Body of pancreas (tissue), 4 donors: ENCODE data around the gene RIC8A. TPM values are rescaled to one million over a fixed set of nuclear protein-coding genes. Genes with fewer than 3 reads are reported as not detected.

ENCODE experiments used
- ATAC-seq: fragments of 150-250 bp; one replicate; pipeline ENCODE4 v1.9.1; 2016
- DNase-seq, 4 donors: peaks; one replicate each; pipeline ENCODE4 v3.0.0-alpha.2; 2019
- H3K27ac ChIP-seq, 4 donors: fragments of 200-600 bp; sonication (generic); 1 replicate in 3 of 4; 2 replicates in 1 of 4; pipeline versions ENCODE4 v1.5.1 to v1.6.1; 2016 to 2019; ENCODE audit warnings: mild to moderate bottlenecking in 1 of 4, mixed read lengths in 1 of 4, moderate library complexity in 1 of 4
- H3K27me3 ChIP-seq, 2 donors: fragments of 200-600 bp; sonication (generic); one replicate each; pipeline ENCODE4 v1.6.0; 2016; ENCODE audit warnings: mild to moderate bottlenecking in 1 of 2
- H3K36me3 ChIP-seq, 2 donors: fragments of 200-600 bp; sonication (generic); replicated peaks in 1 of 2; 2 replicates each; pipeline ENCODE4 v1.5.1; 2016; ENCODE audit warnings: low read depth in 2 of 2; ENCODE audit not compliant: insufficient read depth in 1 of 2
- H3K4me1 ChIP-seq: fragments of 200-600 bp; sonication (generic); one replicate; pipeline ENCODE4 v1.6.0; 2016
- H3K4me3 ChIP-seq, 2 donors: fragments of 200-600 bp; sonication (generic); 1 replicate in 1 of 2; 2 replicates in 1 of 2; pipeline ENCODE4 v1.5.1; 2016 to 2019
- H3K9me3 ChIP-seq, 3 donors: fragments of 200-600 bp; sonication (generic); 1 replicate in 2 of 3; 2 replicates in 1 of 3; pipeline ENCODE4 v1.5.1; 2016
- POLR2A ChIP-seq, 3 donors: fragments of 450-650 bp; IDR thresholded peaks; one replicate each; pipeline ENCODE4 v1.6.1; 2016; ENCODE audit warnings: antibody characterized with exemption in 3 of 3, mild to moderate bottlenecking in 2 of 3
- WGBS, 2 donors: methylation state at CpG; one replicate each; pipeline ENCODE4 v1.1.5; 2017; 5-methylcytosine and 5-hydroxymethylcytosine counted together
- intact Hi-C: fragments of 100-400 bp; cut with DNase I; formaldehyde crosslinking; loops from one replicate; pipeline ENCODE4 v1.15.1; 2023
- total RNA-seq, 2 donors: library from RNA; depleted of rRNA; stranded (reverse); fragments of >200 nt; gene quantifications; one replicate each; pipeline ENCODE4 v1.1.0, GENCODE V29; 2016
- TF ChIP-seq, protein P1 (sequence below), 7 experiments: fragments of 450-650 bp in 4 of 7; fragments of 200-600 bp in 3 of 7; sonication (generic) in 3 of 7; IDR thresholded peaks; one replicate each; pipeline ENCODE4 v1.5.1; 2016 to 2019; ENCODE audit warnings: antibody characterized with exemption in 7 of 7

The RIC8A gene
- total RNA-seq, 2 donors from 2014 or later = 59.3 to 88.5 TPM

DNA sequence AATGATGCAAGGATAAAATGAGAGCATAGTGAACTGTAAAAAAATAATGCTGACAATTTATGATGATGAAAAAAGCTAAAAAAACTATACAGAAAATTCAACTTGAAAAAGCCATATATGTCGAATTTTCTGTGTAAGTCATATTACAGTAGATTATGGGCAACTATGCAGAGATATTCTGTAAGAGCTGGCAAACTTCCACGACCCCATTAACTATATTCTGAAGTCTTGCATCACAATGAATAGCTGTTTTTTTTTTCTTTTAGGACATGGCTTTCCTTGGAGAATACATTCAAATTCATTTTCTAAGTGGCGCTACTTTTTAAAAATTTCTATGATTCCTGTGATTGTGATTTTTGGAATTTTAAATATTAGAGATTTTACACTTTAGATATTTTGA is 47.7 kb downstream of the RIC8A start:
- DNase-seq (no peak), ATAC-seq (no peak)
- intact Hi-C loops = no loop called here
- no peaks in the 10 kb centered on the region for H3K27me3 ChIP-seq
- 46 to 51% methylated on average over 3 of the region's 3 CpGs for WGBS, 2 donors
- no peaks in the 10 kb centered on the region for H3K9me3 ChIP-seq
- H3K36me3 ChIP-seq = peaks cover 0 to 12% of the 10 kb centered on the region in 2 donors
- no peaks in the 10 kb centered on the region for H3K4me1 ChIP-seq
- H3K4me3 ChIP-seq = no peak overlapping the region
- H3K27ac ChIP-seq = no peak overlapping the region
- TF ChIP-seq, protein P1, sequence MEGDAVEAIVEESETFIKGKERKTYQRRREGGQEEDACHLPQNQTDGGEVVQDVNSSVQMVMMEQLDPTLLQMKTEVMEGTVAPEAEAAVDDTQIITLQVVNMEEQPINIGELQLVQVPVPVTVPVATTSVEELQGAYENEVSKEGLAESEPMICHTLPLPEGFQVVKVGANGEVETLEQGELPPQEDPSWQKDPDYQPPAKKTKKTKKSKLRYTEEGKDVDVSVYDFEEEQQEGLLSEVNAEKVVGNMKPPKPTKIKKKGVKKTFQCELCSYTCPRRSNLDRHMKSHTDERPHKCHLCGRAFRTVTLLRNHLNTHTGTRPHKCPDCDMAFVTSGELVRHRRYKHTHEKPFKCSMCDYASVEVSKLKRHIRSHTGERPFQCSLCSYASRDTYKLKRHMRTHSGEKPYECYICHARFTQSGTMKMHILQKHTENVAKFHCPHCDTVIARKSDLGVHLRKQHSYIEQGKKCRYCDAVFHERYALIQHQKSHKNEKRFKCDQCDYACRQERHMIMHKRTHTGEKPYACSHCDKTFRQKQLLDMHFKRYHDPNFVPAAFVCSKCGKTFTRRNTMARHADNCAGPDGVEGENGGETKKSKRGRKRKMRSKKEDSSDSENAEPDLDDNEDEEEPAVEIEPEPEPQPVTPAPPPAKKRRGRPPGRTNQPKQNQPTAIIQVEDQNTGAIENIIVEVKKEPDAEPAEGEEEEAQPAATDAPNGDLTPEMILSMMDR (IDR thresholded peaks at IDR 0.05) = no peak
- TF ChIP-seq POLR2A (IDR thresholded peaks at IDR 0.05) = no peak

GRCh38 chr11:255816-256215 is 48.3 kb downstream of the RIC8A start:
- no peaks in the 10 kb centered on the region for H3K4me1 ChIP-seq
- intact Hi-C loops = no loop called here
- ATAC-seq (no peak), DNase-seq (no peak)
- TF ChIP-seq POLR2A (IDR thresholded peaks at IDR 0.05) = no peak
- TF ChIP-seq, protein P1 (IDR thresholded peaks at IDR 0.05) = no peak
- H3K36me3 ChIP-seq = peaks cover 0 to 8% of the 10 kb centered on the region in 2 donors
- 82 to 86% methylated on average over 2 of the region's 2 CpGs for WGBS, 2 donors
- H3K9me3 ChIP-seq = no peaks in the 10 kb centered on the region
- H3K27me3 ChIP-seq = no peaks in the 10 kb centered on the region
- no peak overlapping the region for H3K27ac ChIP-seq
- H3K4me3 ChIP-seq = no peak overlapping the region

GRCh38 chr11:256952-257737 is 49.6 kb downstream of the RIC8A start:
- DNase-seq = no peak
- Histone ChIP-seq H3K27ac (no peak overlapping the region), H3K4me3 (no peak overlapping the region), H3K4me1 (no peaks in the 10 kb centered on the region), H3K36me3 (no peaks in the 10 kb centered on the region), H3K9me3 (no peaks in the 10 kb centered on the region), H3K27me3 (no peaks in the 10 kb centered on the region)
- no peak for ATAC-seq
- WGBS, 2 donors = 73 to 75% methylated on average over 14 of the region's 14 CpGs
- TF ChIP-seq POLR2A (IDR thresholded peaks at IDR 0.05) = no peak
- TF ChIP-seq, protein P1 (IDR thresholded peaks at IDR 0.05) = no peak
- intact Hi-C loops = no loop called here

GRCh38 chr11:257766-258493 is 50.4 kb downstream of the RIC8A start:
- intact Hi-C loops = no loop called here
- Histone ChIP-seq H3K4me3 (no peak overlapping the region), H3K36me3 (no peaks in the 10 kb centered on the region), H3K27me3 (no peaks in the 10 kb centered on the region), H3K27ac (no peak overlapping the region), H3K4me1 (no peaks in the 10 kb centered on the region), H3K9me3 (no peaks in the 10 kb centered on the region)
- WGBS, 2 donors = 49 to 50% methylated on average over 13 to 15 of the region's 15 CpGs
- ATAC-seq (no peak), DNase-seq (no peak)
- TF ChIP-seq, protein P1 (IDR thresholded peaks at IDR 0.05) = peak in 3 of 7 experiments; percentile 11 to 38 (median 23)
- TF ChIP-seq POLR2A (IDR thresholded peaks at IDR 0.05) = no peak
